Osteoblast (primary cell): ENCODE data around the gene CACNA1C. TPM values are rescaled to one million over a fixed set of nuclear protein-coding genes. Genes with fewer than 3 reads are reported as not detected.

Source experiments
- DNase-seq: peaks from one replicate; pipeline ENCODE4 v3.0.0; 2011; ENCODE audit warnings: low spot score, mixed read lengths; ENCODE audit not compliant: insufficient read length; ENCODE audit errors: missing footprints
- H2AFZ ChIP-seq: 2 replicates; pipeline ENCODE4 v1.6.0; 2011; ENCODE audit warnings: mild to moderate bottlenecking, low read length
- H3K27ac ChIP-seq: 2 replicates; pipeline ENCODE4 v1.5.1; 2011; ENCODE audit warnings: mild to moderate bottlenecking, low read depth, low read length, moderate library complexity
- H3K27me3 ChIP-seq: 2 replicates; pipeline ENCODE4 v1.6.0; 2012; ENCODE audit warnings: mild to moderate bottlenecking, control low read depth, inconsistent platforms, low read length, moderate library complexity; ENCODE audit not compliant: insufficient read depth
- H3K36me3 ChIP-seq: 2 replicates; pipeline ENCODE4 v1.5.1; 2011; ENCODE audit warnings: mild to moderate bottlenecking, low read length, control low read depth, moderate library complexity; ENCODE audit not compliant: insufficient read depth
- H3K4me1 ChIP-seq: 2 replicates; pipeline ENCODE4 v1.5.1; 2011; ENCODE audit warnings: mild to moderate bottlenecking, low read length, control low read depth, moderate library complexity; ENCODE audit not compliant: insufficient read depth
- H3K4me2 ChIP-seq: 2 replicates; pipeline ENCODE4 v1.6.0; 2011; ENCODE audit warnings: mild to moderate bottlenecking, low read length; ENCODE audit not compliant: insufficient read depth
- H3K4me3 ChIP-seq: fragments of 200-600 bp; sonication (generic); 3 replicates; pipeline ENCODE4 v1.5.1; 2012; ENCODE audit warnings: mild to moderate bottlenecking, low read length, inconsistent platforms; ENCODE audit not compliant: insufficient read depth
- H3K79me2 ChIP-seq: 2 replicates; pipeline ENCODE4 v1.6.0; 2012; ENCODE audit warnings: mild to moderate bottlenecking, low read length, control low read depth, inconsistent platforms; ENCODE audit not compliant: insufficient read depth
- H3K9me3 ChIP-seq: 2 replicates; pipeline ENCODE4 v1.5.1; 2011; ENCODE audit warnings: low read depth, low read length, control low read depth
- H4K20me1 ChIP-seq: 2 replicates; pipeline ENCODE4 v1.6.0; 2012; ENCODE audit warnings: mild to moderate bottlenecking, low read length, control low read depth; ENCODE audit not compliant: insufficient read depth
- total RNA-seq: library from RNA; depleted of rRNA; stranded (reverse); fragments of >200 nt; gene quantifications from 2 replicates; pipeline ENCODE4 v1.2.3, GENCODE V29; 2012
- TF ChIP-seq, protein P1 (sequence below): IDR thresholded peaks from 2 replicates; pipeline ENCODE4 v1.5.1; 2011; ENCODE audit warnings: mild to moderate bottlenecking, low read depth, low read length, moderate library complexity; ENCODE audit errors: extremely low read depth

Gene CACNA1C
- total RNA-seq, 1 donor: 19.2 TPM

DNA sequence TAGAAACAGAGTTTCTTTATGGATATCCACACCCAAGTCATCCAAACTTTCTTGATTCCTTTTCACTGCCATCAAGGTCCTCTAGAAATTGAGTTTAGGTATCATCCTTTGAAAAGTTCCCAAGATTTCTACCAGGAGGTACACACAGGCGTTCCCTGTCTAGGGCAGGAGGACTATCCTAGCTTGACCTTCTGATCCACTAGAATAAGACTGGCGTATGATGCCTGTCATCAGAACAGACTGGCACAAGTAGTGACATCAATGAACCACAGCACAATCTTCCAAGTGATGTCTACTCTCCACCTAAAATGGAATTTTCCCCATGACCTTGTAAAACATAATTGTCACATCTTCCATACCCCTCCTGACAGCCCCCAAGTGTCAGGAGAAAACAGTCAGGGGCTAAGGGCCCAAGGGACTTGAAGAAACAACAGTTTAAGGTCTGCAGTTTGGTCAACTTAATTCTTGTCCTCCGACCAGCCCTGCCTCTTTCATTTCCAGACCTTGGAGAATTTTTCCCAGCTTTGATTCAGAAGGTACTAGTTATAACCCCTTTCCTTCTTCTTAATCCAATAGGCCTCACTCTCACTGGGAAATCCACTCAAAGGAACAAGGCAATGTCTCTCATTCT is 641.3 kb downstream of the CACNA1C start:
- peaks cover 15% of the 10 kb centered on the region for H3K27me3 ChIP-seq
- no peak overlapping the region for H2AFZ ChIP-seq
- no peaks in the 10 kb centered on the region for H3K79me2 ChIP-seq
- TF ChIP-seq, protein P1, sequence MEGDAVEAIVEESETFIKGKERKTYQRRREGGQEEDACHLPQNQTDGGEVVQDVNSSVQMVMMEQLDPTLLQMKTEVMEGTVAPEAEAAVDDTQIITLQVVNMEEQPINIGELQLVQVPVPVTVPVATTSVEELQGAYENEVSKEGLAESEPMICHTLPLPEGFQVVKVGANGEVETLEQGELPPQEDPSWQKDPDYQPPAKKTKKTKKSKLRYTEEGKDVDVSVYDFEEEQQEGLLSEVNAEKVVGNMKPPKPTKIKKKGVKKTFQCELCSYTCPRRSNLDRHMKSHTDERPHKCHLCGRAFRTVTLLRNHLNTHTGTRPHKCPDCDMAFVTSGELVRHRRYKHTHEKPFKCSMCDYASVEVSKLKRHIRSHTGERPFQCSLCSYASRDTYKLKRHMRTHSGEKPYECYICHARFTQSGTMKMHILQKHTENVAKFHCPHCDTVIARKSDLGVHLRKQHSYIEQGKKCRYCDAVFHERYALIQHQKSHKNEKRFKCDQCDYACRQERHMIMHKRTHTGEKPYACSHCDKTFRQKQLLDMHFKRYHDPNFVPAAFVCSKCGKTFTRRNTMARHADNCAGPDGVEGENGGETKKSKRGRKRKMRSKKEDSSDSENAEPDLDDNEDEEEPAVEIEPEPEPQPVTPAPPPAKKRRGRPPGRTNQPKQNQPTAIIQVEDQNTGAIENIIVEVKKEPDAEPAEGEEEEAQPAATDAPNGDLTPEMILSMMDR: no peak
- peaks cover 3% of the 10 kb centered on the region for H4K20me1 ChIP-seq
- no peak overlapping the region for H3K27ac ChIP-seq
- no peaks in the 10 kb centered on the region for H3K36me3 ChIP-seq
- H3K4me2 ChIP-seq: no peak overlapping the region
- no peaks in the 10 kb centered on the region for H3K4me1 ChIP-seq
- H3K9me3 ChIP-seq: peaks cover 2% of the 10 kb centered on the region
- no peak for DNase-seq
- no peak overlapping the region for H3K4me3 ChIP-seq

DNA sequence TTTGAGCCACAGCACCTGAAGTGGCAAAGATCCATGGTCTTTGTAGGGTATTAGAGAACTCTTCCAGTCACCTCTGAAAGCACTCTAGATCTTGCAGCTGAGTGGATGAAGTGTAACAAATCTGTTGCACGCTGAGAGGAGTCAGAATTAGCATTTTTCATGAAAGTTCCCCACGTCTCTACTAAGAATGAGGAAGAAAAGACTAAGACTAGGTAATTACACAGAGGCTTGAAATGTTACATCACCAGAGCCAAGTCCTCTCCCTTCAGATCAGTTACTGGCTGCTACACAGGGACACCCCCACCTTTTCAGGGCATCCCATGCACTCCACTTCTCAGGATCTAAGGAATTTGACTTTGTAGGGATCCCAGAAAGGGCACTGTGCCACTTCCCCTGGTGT is 643.3 kb downstream of the CACNA1C start:
- DNase-seq: no peak
- TF ChIP-seq, protein P1: no peak
- H3K27me3 ChIP-seq: peaks cover 15% of the 10 kb centered on the region
- H3K4me2 ChIP-seq: no peak overlapping the region
- no peaks in the 10 kb centered on the region for H3K36me3 ChIP-seq
- H4K20me1 ChIP-seq: peaks cover 3% of the 10 kb centered on the region
- no peak overlapping the region for H2AFZ ChIP-seq
- H3K9me3 ChIP-seq: peaks cover 2% of the 10 kb centered on the region
- H3K4me3 ChIP-seq: no peak overlapping the region
- no peaks in the 10 kb centered on the region for H3K4me1 ChIP-seq
- H3K79me2 ChIP-seq: no peaks in the 10 kb centered on the region
- H3K27ac ChIP-seq: no peak overlapping the region

DNA sequence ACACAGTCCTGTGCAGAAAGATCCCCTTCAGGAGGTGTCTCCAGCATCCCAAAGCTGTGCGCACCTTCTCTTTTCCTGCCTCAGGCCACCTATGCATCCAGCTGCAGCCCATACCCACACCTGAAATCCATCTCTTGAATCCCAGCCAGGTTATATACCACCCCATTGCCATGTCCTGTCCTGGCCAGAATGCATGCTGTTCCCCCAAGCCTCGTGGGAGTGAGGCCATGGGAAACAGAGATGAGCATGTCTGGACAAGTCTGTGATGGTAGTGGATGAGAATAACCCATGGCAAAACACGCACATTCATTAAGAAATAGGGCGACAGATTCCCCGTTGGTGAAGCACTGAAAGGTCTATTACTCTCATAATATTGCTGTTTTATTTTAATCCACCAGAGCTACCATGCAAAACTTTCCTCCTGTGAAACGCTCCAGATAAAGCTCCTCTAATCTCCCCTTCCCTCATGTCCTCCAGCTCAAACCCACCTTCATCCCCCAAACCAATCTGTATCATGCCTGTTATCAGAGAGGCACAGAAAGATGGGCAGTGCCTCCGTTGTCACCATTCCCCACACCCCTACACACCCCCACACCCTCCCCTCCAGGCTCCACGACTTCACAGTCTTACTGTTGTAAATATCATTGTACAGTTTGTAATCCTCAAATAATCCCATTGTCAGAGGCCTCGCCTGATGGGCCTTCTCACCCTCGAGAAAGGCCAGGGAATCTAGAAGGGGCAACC is 644.4 kb downstream of the CACNA1C start:
- Histone ChIP-seq H3K9me3 (peaks cover 2% of the 10 kb centered on the region), H3K4me1 (no peaks in the 10 kb centered on the region), H4K20me1 (peaks cover 3% of the 10 kb centered on the region), H3K79me2 (no peaks in the 10 kb centered on the region), H3K27me3 (peaks cover 15% of the 10 kb centered on the region), H3K4me2 (no peak overlapping the region), H2AFZ (no peak overlapping the region), H3K36me3 (no peaks in the 10 kb centered on the region), H3K27ac (no peak overlapping the region), H3K4me3 (no peak overlapping the region)
- TF ChIP-seq, protein P1: no peak
- peak; percentile 35 for DNase-seq

DNA sequence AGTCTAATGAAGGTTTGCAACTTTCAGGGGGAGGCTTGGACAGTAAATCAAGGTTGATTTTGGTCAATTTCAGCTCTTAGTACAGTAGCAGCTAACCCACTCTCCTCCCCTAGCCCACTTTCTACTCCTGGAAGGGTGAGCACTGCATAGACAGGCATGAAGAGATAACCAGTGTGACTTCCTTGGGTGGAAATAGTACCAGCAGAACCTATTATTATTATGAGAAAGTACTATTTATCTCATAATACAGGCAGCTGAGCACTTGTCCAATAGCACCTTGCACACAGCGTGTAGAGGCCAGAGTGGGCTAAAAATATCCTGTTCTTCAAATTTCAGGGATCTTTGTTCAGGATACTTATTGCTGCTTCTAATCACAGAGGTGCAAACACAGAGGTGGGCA is 645.8 kb downstream of the CACNA1C start:
- H3K4me2 ChIP-seq: no peak overlapping the region
- H3K36me3 ChIP-seq: no peaks in the 10 kb centered on the region
- no peaks in the 10 kb centered on the region for H3K79me2 ChIP-seq
- DNase-seq: no peak
- peaks cover 2% of the 10 kb centered on the region for H3K9me3 ChIP-seq
- peaks cover 15% of the 10 kb centered on the region for H3K27me3 ChIP-seq
- H4K20me1 ChIP-seq: peaks cover under 1% of the 10 kb centered on the region
- TF ChIP-seq, protein P1: no peak
- no peak overlapping the region for H3K4me3 ChIP-seq
- H3K27ac ChIP-seq: no peak overlapping the region
- H3K4me1 ChIP-seq: no peaks in the 10 kb centered on the region
- H2AFZ ChIP-seq: no peak overlapping the region
